OCI-LY3 (cell line): Measurements from ENCODE around the gene EIF4H.
A peak's percentile ranks its signal among the peaks of the same experiment; 100 is the strongest.

ENCODE experiments used
- H2AFZ ChIP-seq: fragments of 200-600, 300-600 bp; shearing (Covaris generic); 2 replicates; pipeline ENCODE4 v1.6.0; 2014; ENCODE audit warnings: antibody characterized with exemption, low read depth, low read length
- H3K27ac ChIP-seq: fragments of 200-600, 300-600 bp; sonication (generic); 2 replicates; pipeline ENCODE4 v1.5.1; 2014; ENCODE audit warnings: mild to moderate bottlenecking, low read length, moderate library complexity, mixed read lengths
- H3K27me3 ChIP-seq: fragments of 200-600, 300-600 bp; sonication (generic); 2 replicates; pipeline ENCODE4 v1.6.1; 2014; ENCODE audit warnings: low read depth, low read length, mixed read lengths
- H3K36me3 ChIP-seq: fragments of 200-600, 300-600 bp; sonication (generic); replicated peaks from 2 replicates; pipeline ENCODE3; 2014; ENCODE audit warnings: low read depth, low read length, mixed read lengths
- H3K4me1 ChIP-seq: fragments of 300-600, 200-600 bp; sonication (generic); 2 replicates; pipeline ENCODE4 v1.6.1; 2014; ENCODE audit warnings: low read length, mixed read lengths
- H3K4me2 ChIP-seq: fragments of 200-600, 300-600 bp; sonication (generic); 2 replicates; pipeline ENCODE4 v1.6.1; 2014; ENCODE audit warnings: low read length, mixed read lengths
- H3K4me3 ChIP-seq: fragments of 300-600, 200-600 bp; sonication (generic); 2 replicates; pipeline ENCODE4 v1.5.1; 2014; ENCODE audit warnings: antibody characterized with exemption, mild to moderate bottlenecking, low read length, moderate library complexity
- H3K79me2 ChIP-seq: fragments of 300-600, 200-600 bp; shearing (Covaris generic); 2 replicates; pipeline ENCODE4 v1.6.1; 2014; ENCODE audit warnings: mild to moderate bottlenecking, low read length, mixed read lengths
- H3K9ac ChIP-seq: fragments of 300-600, 200-600 bp; shearing (Covaris generic); 2 replicates; pipeline ENCODE4 v1.6.0; 2014; ENCODE audit warnings: mild to moderate bottlenecking, low read length, moderate library complexity
- H3K9me3 ChIP-seq: fragments of 200-600, 300-600 bp; shearing (Covaris generic); 2 replicates; pipeline ENCODE4 v1.6.1; 2014; ENCODE audit warnings: low read length, mixed read lengths; ENCODE audit not compliant: insufficient read depth
- H4K20me1 ChIP-seq: fragments of 200-600, 300-600 bp; sonication (generic); 2 replicates; pipeline ENCODE4 v1.6.1; 2016; ENCODE audit warnings: low read length, mixed read lengths; ENCODE audit not compliant: insufficient read depth
- EZH2phosphoT487 ChIP-seq: fragments of 200-600 bp; shearing (Covaris generic); IDR thresholded peaks from 2 replicates; pipeline ENCODE4 v1.6.1; 2018; ENCODE audit warnings: antibody characterized with exemption, mixed run types, low read depth
- TF ChIP-seq, protein P1 (sequence below): fragments of 200-600, 300-600 bp; sonication (generic); IDR thresholded peaks from 2 replicates; pipeline ENCODE4 v1.5.1; 2014; ENCODE audit warnings: antibody characterized with exemption, low read length, low read depth

The EIF4H gene

DNA sequence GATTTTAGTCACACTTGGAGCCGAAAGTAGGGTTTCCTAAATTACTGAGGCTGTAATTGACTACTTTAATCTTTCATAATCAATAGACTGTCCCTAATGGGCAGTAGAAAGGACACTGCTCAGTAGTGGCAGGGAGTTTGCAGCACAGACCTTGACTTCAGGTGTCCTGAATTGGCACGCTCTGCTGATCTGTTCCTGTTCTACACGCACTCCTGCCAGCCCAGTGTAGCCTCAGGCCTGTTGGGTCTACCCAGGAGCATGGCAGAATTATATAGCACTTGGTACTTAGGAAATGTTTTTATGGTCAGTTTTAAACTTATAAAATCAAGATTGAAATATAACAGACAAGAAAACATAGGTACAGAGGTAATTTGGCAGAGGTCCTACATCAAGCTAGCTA is 9.0 kb downstream of the EIF4H start:
- no peaks in the 10 kb centered on the region for H3K9me3 ChIP-seq
- no peaks in the 10 kb centered on the region for H3K27me3 ChIP-seq
- no peak overlapping the region for H3K4me3 ChIP-seq
- TF ChIP-seq, protein P1, sequence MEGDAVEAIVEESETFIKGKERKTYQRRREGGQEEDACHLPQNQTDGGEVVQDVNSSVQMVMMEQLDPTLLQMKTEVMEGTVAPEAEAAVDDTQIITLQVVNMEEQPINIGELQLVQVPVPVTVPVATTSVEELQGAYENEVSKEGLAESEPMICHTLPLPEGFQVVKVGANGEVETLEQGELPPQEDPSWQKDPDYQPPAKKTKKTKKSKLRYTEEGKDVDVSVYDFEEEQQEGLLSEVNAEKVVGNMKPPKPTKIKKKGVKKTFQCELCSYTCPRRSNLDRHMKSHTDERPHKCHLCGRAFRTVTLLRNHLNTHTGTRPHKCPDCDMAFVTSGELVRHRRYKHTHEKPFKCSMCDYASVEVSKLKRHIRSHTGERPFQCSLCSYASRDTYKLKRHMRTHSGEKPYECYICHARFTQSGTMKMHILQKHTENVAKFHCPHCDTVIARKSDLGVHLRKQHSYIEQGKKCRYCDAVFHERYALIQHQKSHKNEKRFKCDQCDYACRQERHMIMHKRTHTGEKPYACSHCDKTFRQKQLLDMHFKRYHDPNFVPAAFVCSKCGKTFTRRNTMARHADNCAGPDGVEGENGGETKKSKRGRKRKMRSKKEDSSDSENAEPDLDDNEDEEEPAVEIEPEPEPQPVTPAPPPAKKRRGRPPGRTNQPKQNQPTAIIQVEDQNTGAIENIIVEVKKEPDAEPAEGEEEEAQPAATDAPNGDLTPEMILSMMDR = no peak
- TF ChIP-seq EZH2phosphoT487 = no peak
- H4K20me1 ChIP-seq = peaks cover 99% of the 10 kb centered on the region
- H3K79me2 ChIP-seq = peaks cover 100% of the 10 kb centered on the region
- no peak overlapping the region for H3K27ac ChIP-seq
- H3K4me1 ChIP-seq = peaks cover 19% of the 10 kb centered on the region
- H3K36me3 ChIP-seq = peaks cover 63% of the 10 kb centered on the region
- no peak overlapping the region for H3K4me2 ChIP-seq
- H2AFZ ChIP-seq = no peak overlapping the region
- H3K9ac ChIP-seq = no peak overlapping the region

DNA sequence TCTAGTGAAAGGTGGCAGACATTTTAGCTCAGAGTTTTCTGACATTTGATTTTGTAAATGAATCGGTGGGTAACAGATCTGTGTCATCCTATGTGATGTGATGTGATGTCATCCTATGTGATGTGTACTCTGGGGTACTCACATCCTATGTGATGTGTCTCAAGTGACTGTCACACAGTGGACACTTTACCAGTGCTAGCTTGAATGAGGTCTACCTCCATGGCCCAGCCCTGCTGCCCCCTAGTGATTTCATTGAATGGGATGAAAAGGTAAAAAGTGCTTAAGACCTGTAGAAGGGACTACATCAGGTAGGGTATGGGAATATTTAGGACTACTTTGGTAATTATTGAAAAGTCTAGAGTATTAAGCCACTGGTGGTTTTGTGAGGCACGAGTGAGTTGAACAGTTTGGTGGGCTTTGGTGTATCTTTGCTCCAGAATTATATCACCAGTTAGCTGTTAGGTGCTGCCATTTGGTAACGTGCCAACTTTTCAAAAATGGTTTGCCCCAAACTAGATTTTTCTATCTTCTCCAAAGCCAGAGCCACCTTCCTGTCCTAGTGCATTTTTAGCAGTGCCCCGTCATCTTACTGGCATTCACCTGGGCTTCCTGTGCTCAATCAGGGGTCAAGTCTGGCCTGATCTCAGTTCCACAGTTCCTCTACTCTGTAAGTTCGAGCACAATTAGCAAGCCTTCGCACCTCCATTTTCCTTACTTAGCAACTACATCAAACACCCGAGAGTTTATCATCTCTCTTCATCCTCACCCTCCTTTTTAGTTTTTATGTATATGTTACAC is 9.7 kb downstream of the EIF4H start:
- Histone ChIP-seq H3K4me2 (no peak overlapping the region), H3K4me1 (peaks cover 12% of the 10 kb centered on the region), H3K9me3 (no peaks in the 10 kb centered on the region), H3K27ac (no peak overlapping the region), H2AFZ (no peak overlapping the region), H3K9ac (no peak overlapping the region), H3K79me2 (peaks cover 100% of the 10 kb centered on the region), H3K4me3 (no peak overlapping the region), H3K27me3 (no peaks in the 10 kb centered on the region), H4K20me1 (peaks cover 99% of the 10 kb centered on the region), H3K36me3 (peaks cover 65% of the 10 kb centered on the region)
- TF ChIP-seq, protein P1 = peak; percentile 64
- TF ChIP-seq EZH2phosphoT487 = no peak

DNA sequence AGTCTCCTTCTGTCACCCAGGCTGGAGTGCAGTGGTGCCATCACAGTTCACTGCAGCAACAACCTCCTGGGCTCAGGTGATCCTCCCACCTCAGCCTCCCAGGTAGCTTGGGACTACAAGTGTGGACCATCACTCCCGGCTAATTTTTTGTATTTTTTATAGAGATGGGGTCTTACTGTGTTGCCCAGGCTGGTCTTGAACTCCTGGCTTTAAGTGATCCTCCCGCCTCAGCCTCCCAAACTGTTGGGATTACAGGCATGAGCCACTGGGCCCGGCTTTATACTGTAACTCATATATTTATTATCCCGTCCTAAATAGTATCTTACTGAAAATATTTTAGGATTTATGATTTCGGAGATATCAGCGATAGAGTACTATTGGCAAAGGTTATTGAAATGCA is 10.9 kb downstream of the EIF4H start:
- H3K27me3 ChIP-seq = no peaks in the 10 kb centered on the region
- no peaks in the 10 kb centered on the region for H3K9me3 ChIP-seq
- H4K20me1 ChIP-seq = peaks cover 97% of the 10 kb centered on the region
- no peak overlapping the region for H2AFZ ChIP-seq
- no peak overlapping the region for H3K9ac ChIP-seq
- H3K36me3 ChIP-seq = peaks cover 67% of the 10 kb centered on the region
- peaks cover 8% of the 10 kb centered on the region for H3K4me1 ChIP-seq
- H3K4me2 ChIP-seq = no peak overlapping the region
- peaks cover 100% of the 10 kb centered on the region for H3K79me2 ChIP-seq
- TF ChIP-seq, protein P1 = no peak
- no peak for TF ChIP-seq EZH2phosphoT487
- no peak overlapping the region for H3K4me3 ChIP-seq
- H3K27ac ChIP-seq = no peak overlapping the region

DNA sequence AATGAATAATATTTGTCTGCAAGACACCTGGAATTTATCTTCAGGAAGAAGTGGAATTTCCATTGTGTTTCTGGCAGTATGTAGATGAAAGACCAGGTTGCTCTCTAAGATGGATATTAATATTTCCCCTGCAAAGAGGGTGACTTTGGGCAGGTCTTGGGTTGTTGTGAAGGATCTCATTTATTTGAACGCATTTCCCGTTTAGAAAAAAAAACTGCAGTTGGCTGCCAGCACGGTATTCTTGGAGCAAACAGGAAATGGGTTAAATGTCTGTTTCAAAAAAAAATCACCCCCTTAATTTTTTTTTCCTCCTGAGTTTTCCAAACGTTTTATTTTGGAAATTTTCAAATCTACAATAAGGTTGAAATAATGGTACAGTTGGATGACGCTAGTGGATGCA is 11.5 kb downstream of the EIF4H start:
- peaks cover 68% of the 10 kb centered on the region for H3K36me3 ChIP-seq
- no peak overlapping the region for H3K27ac ChIP-seq
- no peaks in the 10 kb centered on the region for H3K27me3 ChIP-seq
- TF ChIP-seq EZH2phosphoT487 = no peak
- TF ChIP-seq, protein P1 = no peak
- H3K4me3 ChIP-seq = no peak overlapping the region
- H4K20me1 ChIP-seq = peaks cover 91% of the 10 kb centered on the region
- no peak overlapping the region for H2AFZ ChIP-seq
- H3K9ac ChIP-seq = no peak overlapping the region
- H3K9me3 ChIP-seq = no peaks in the 10 kb centered on the region
- H3K4me2 ChIP-seq = no peak overlapping the region
- peaks cover 100% of the 10 kb centered on the region for H3K79me2 ChIP-seq
- peaks cover 8% of the 10 kb centered on the region for H3K4me1 ChIP-seq
